Neural cell (in vitro differentiated cells): ENCODE data around the gene ACBD6. TPM values are rescaled to one million over a fixed set of nuclear protein-coding genes. Genes with fewer than 3 reads are reported as not detected.

ENCODE experiments used
- H2AFZ ChIP-seq: fragments of 200-600, 300-800 bp; sonication (generic), shearing (Covaris generic); 2 replicates; pipeline ENCODE4 v1.6.0; 2014; ENCODE audit warnings: low read depth, mild to moderate bottlenecking, antibody characterized with exemption, low read length, moderate library complexity
- H3F3A ChIP-seq: fragments of 200-600 bp; shearing (Covaris generic); 2 replicates; pipeline ENCODE4 v1.6.1; 2016; ENCODE audit warnings: mild to moderate bottlenecking, moderate library complexity, mixed read lengths, antibody characterized with exemption, low read length; ENCODE audit not compliant: insufficient read depth, poor library complexity, severe bottlenecking
- H3K27ac ChIP-seq: fragments of 200-600, 300-800 bp; sonication (generic), shearing (Covaris generic); 2 replicates; pipeline ENCODE4 v1.5.1; 2014; ENCODE audit warnings: mild to moderate bottlenecking, low read length, moderate library complexity
- H3K27me3 ChIP-seq: fragments of 300-800, 200-600 bp; sonication (generic), shearing (Covaris generic); 2 replicates; pipeline ENCODE4 v1.6.0; 2014; ENCODE audit warnings: mild to moderate bottlenecking, low read depth, low read length, moderate library complexity; ENCODE audit not compliant: insufficient read depth
- H3K36me3 ChIP-seq: fragments of 300-800, 200-600 bp; sonication (generic), shearing (Covaris generic); 2 replicates; pipeline ENCODE4 v1.5.1; 2014; ENCODE audit warnings: mild to moderate bottlenecking, antibody characterized with exemption, low read length, moderate library complexity; ENCODE audit not compliant: insufficient read depth
- H3K4me2 ChIP-seq: fragments of 300-800, 200-600 bp; sonication (generic), shearing (Covaris generic); 2 replicates; pipeline ENCODE4 v1.6.0; 2014; ENCODE audit warnings: mild to moderate bottlenecking, low read length
- H3K4me3 ChIP-seq: fragments of 300-800, 200-600 bp; sonication (generic), shearing (Covaris generic); 2 replicates; pipeline ENCODE4 v1.5.1; 2014; ENCODE audit warnings: mild to moderate bottlenecking, low read length, moderate library complexity
- H3K79me2 ChIP-seq: fragments of 200-600 bp; shearing (Covaris generic); replicated peaks from 2 replicates; pipeline ENCODE4 v1.6.0; 2014; ENCODE audit warnings: mild to moderate bottlenecking, low read length, moderate library complexity; ENCODE audit not compliant: insufficient read depth
- H3K9ac ChIP-seq: fragments of 300-800, 200-600 bp; sonication (generic), shearing (Covaris generic); 2 replicates; pipeline ENCODE4 v1.6.1; 2016; ENCODE audit warnings: mild to moderate bottlenecking, low read length, mixed read lengths
- H3K9me2 ChIP-seq: fragments of 200-600 bp; shearing (Covaris generic); 2 replicates; pipeline ENCODE4 v1.6.1; 2016; ENCODE audit warnings: mild to moderate bottlenecking, low read length, mixed read lengths; ENCODE audit not compliant: insufficient read depth
- H3K9me3 ChIP-seq: fragments of 200-600, 300-800 bp; sonication (generic), shearing (Covaris generic); 2 replicates; pipeline ENCODE4 v1.6.1; 2016; ENCODE audit warnings: mild to moderate bottlenecking, mixed run types, low read length, moderate library complexity, mixed read lengths
- H4K20me1 ChIP-seq: fragments of 200-600 bp; shearing (Covaris generic); 2 replicates; pipeline ENCODE4 v1.6.1; 2016; ENCODE audit warnings: mild to moderate bottlenecking, mixed run types; ENCODE audit not compliant: insufficient read depth
- CTCF ChIP-seq: fragments of 450-650 bp; IDR thresholded peaks from 2 replicates; pipeline ENCODE4 v1.5.1; 2014; ENCODE audit warnings: antibody characterized with exemption, mild to moderate bottlenecking, moderate library complexity; ENCODE audit not compliant: poor library complexity, severe bottlenecking
- EP300 ChIP-seq: fragments of 450-650 bp; conservative IDR thresholded peaks from 2 replicates; pipeline ENCODE4 v1.6.1; 2014; ENCODE audit warnings: antibody characterized with exemption, mild to moderate bottlenecking, moderate library complexity; ENCODE audit not compliant: poor library complexity, severe bottlenecking
- EZH2 ChIP-seq: fragments of 200-600, 300-800 bp; shearing (Covaris generic), sonication (generic); IDR thresholded peaks from 2 replicates; pipeline ENCODE4 v1.6.1; 2014; ENCODE audit warnings: antibody characterized with exemption, low read length, borderline replicate concordance, mild to moderate bottlenecking; ENCODE audit not compliant: insufficient read depth, poor library complexity, severe bottlenecking
- MXI1 ChIP-seq: fragments of 450-650 bp; conservative IDR thresholded peaks from 2 replicates; pipeline ENCODE4 v1.6.1; 2014; ENCODE audit warnings: antibody characterized with exemption, mild to moderate bottlenecking; ENCODE audit not compliant: poor library complexity, severe bottlenecking
- POLR2AphosphoS5 ChIP-seq: IDR thresholded peaks from 2 replicates; pipeline ENCODE4 v1.6.1; 2012
- RAD21 ChIP-seq: fragments of 450-650 bp; conservative IDR thresholded peaks from 2 replicates; pipeline ENCODE4 v1.6.1; 2014; ENCODE audit warnings: antibody characterized with exemption, mild to moderate bottlenecking, moderate library complexity
- SMC3 ChIP-seq: fragments of 450-650 bp; conservative IDR thresholded peaks from 2 replicates; pipeline ENCODE4 v1.6.1; 2014; ENCODE audit warnings: antibody characterized with exemption, mild to moderate bottlenecking, moderate library complexity; ENCODE audit not compliant: poor library complexity
- TAF1 ChIP-seq: IDR thresholded peaks from 2 replicates; pipeline ENCODE4 v1.6.1; 2012; ENCODE audit warnings: low read depth
- polyA plus RNA-seq: library from polyadenylated mRNA; depleted of rRNA; stranded (reverse); fragments of >200 nt; gene quantifications from 2 replicates; pipeline ENCODE4 v1.2.3, GENCODE V29; 2014
- TF ChIP-seq, protein P1 (sequence below): IDR thresholded peaks from 2 replicates; pipeline ENCODE4 v1.6.1; 2012; ENCODE audit warnings: borderline replicate concordance

ACBD6 gene
- polyA plus RNA-seq, 1 donor from 2014 or later, result 92.4 TPM

GRCh38 chr1:180515364-180515763 is 13.0 kb upstream of the ACBD6 start (continued):
- TF ChIP-seq, protein P1, sequence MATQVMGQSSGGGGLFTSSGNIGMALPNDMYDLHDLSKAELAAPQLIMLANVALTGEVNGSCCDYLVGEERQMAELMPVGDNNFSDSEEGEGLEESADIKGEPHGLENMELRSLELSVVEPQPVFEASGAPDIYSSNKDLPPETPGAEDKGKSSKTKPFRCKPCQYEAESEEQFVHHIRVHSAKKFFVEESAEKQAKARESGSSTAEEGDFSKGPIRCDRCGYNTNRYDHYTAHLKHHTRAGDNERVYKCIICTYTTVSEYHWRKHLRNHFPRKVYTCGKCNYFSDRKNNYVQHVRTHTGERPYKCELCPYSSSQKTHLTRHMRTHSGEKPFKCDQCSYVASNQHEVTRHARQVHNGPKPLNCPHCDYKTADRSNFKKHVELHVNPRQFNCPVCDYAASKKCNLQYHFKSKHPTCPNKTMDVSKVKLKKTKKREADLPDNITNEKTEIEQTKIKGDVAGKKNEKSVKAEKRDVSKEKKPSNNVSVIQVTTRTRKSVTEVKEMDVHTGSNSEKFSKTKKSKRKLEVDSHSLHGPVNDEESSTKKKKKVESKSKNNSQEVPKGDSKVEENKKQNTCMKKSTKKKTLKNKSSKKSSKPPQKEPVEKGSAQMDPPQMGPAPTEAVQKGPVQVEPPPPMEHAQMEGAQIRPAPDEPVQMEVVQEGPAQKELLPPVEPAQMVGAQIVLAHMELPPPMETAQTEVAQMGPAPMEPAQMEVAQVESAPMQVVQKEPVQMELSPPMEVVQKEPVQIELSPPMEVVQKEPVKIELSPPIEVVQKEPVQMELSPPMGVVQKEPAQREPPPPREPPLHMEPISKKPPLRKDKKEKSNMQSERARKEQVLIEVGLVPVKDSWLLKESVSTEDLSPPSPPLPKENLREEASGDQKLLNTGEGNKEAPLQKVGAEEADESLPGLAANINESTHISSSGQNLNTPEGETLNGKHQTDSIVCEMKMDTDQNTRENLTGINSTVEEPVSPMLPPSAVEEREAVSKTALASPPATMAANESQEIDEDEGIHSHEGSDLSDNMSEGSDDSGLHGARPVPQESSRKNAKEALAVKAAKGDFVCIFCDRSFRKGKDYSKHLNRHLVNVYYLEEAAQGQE, result no peak
- no peak for TF ChIP-seq POLR2AphosphoS5
- TF ChIP-seq MXI1, result no peak

GRCh38 chr1:180513531-180513930 is 11.2 kb upstream of the ACBD6 start:
- no peak overlapping the region for H3K4me3 ChIP-seq
- H3K4me2 ChIP-seq, result no peak overlapping the region
- no peaks in the 10 kb centered on the region for H3K9me3 ChIP-seq
- no peaks in the 10 kb centered on the region for H3F3A ChIP-seq
- H3K9ac ChIP-seq, result no peak overlapping the region
- no peak overlapping the region for H3K27ac ChIP-seq
- no peaks in the 10 kb centered on the region for H3K79me2 ChIP-seq
- H2AFZ ChIP-seq, result no peak overlapping the region
- H3K9me2 ChIP-seq, result no peaks in the 10 kb centered on the region
- no peaks in the 10 kb centered on the region for H3K36me3 ChIP-seq
- no peaks in the 10 kb centered on the region for H3K27me3 ChIP-seq
- TF ChIP-seq POLR2AphosphoS5 (no peak), RAD21 (no peak), EP300 (no peak), CTCF (no peak), SMC3 (no peak), TAF1 (no peak), MXI1 (no peak), EZH2 (no peak)
- TF ChIP-seq, protein P1, result no peak
- no peaks in the 10 kb centered on the region for H4K20me1 ChIP-seq
